ENCODE data around the gene BHMT2.

The BHMT2 gene

DNA sequence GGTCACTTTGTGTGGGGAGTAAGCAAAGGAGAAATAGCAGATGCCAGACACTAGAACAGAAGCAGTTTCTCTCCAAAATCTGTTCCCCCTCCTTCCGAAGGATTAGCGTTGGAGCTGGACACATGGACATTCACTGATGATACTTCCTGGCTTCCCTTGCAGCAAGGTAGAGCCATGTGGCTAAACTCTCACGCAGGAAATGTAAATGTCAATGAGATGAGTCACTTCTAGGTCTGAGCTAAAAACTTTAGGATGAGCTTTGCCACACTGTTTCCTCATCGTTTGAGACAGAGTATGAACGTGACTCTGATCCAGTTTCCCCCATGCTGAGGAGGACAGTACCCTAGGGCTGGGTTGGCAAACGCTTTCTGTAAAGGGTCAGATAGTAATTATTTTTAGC lies 5.1 kb downstream of the BHMT2 start:
- no peak for ATAC-seq

GRCh38 chr5:79075646-79076426 lies 6.3 kb downstream of the BHMT2 start:
- ATAC-seq: no peak

- ATAC-seq: no peak
Measured at GRCh38 chr5:79076819-79077218, 7.3 kb downstream of the BHMT2 start.

GRCh38 chr5:79077680-79078365 lies 8.3 kb downstream of the BHMT2 start:
- ATAC-seq: no peak

- no peak for ATAC-seq
Measured at GRCh38 chr5:79080804-79081203, 11.2 kb downstream of the BHMT2 start.

- ATAC-seq: no peak
Measured at GRCh38 chr5:79081779-79082178, 12.2 kb downstream of the BHMT2 start.

DNA sequence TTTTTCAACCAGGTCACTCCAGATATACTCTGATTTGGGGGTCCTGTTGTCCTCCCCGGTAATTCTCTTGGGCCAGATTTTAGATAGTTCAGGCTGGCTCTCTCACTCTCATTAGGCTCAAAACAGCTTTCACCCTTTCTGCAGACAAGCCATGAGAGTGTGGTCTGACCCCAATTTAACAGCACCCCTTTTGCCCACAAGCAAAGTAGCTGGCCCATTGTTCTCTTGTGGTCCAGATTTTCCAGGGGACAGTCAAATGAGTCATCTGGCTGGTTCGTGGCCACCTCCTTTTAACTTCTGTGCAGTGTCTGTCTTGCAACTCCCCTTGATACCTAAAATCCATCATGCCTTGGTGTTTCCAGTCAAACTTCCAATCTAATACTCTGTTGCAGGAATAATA lies 16.5 kb downstream of the BHMT2 start:
- ATAC-seq: no peak

GRCh38 chr5:79088507-79088906 lies 18.9 kb downstream of the BHMT2 start:
- ATAC-seq: no peak

DNA sequence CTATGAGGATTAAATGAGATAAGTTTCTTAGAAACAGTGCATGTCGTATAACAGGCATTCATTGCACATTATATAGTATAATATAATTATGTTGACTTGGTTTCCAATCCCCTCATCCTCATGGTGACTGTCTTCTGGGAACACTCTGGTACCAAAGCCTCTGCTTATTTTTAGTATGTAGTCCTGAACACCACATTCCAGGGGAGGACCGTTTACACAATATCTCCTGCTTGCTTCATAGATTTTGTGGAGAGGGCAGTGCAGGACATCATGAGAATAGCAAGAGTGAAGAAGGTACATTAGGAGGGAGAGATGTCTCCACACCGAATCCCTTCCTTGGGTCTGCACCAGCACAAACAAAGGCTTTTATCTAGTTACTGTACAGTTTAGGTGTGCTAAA lies 21.5 kb downstream of the BHMT2 start:
- ATAC-seq: no peak

DNA sequence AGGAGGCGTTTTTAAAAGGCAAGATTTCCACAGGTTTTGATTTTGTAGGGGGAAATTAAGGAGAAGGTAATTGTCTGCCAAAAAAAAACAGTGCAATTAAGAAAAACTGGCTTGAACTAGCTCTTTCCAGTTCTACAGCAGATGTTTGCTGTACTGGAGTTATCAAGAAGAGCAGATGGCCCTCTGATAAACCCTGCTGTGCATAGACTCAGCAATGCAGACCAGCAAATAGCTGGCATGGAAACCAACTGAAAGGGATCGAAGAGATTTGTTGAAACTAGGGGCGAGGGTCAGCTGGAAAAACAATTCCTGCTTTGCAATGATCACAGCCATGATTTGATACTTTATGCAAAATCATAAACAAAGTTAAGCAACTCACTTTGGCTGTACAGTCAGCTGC lies 24.2 kb downstream of the BHMT2 start:
- ATAC-seq: no peak

GRCh38 chr5:79105868-79106267 lies 36.3 kb downstream of the BHMT2 start:
- ATAC-seq: no peak

DNA sequence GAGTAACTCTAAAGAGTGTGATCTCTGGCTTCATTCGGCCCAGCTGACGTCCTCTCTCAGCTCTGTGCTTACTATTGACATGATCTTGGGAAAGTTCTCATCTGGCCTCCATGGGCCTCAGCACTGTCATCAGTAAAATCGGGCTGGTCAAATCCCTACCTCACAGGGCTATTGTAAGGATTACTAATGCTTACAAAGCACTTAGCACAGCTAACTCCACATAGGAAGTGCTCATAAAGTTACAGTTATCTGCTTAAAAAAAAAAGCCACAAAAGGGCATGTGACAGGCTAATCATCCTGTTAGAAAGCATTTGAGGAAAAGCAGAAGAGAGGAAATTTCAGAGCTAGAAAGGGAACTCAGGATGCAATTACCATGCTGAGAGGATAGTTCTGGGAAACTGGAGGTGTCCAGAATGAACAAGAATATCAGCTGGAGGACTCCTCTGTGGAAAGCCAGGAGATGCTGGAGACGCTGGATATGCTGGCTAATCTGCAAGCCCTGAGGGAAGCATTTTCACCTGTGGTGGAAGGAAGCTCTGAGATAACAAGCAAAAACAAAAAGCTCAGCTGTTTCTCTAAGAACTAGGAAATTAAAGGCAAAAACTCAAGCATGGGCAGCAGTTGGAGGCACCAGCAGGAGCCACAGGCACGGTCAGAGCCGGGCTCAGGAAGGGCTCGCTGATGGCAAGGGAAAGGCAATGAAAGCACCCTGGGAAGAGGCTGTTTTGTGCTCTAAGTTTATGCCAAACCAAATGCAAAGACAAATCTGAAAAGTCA lies 37.6 kb downstream of the BHMT2 start:
- no peak for ATAC-seq

GRCh38 chr5:79108086-79108485 lies 38.5 kb downstream of the BHMT2 start:
- ATAC-seq: no peak

GRCh38 chr5:79108792-79109191 lies 39.2 kb downstream of the BHMT2 start:
- no peak for ATAC-seq

DNA sequence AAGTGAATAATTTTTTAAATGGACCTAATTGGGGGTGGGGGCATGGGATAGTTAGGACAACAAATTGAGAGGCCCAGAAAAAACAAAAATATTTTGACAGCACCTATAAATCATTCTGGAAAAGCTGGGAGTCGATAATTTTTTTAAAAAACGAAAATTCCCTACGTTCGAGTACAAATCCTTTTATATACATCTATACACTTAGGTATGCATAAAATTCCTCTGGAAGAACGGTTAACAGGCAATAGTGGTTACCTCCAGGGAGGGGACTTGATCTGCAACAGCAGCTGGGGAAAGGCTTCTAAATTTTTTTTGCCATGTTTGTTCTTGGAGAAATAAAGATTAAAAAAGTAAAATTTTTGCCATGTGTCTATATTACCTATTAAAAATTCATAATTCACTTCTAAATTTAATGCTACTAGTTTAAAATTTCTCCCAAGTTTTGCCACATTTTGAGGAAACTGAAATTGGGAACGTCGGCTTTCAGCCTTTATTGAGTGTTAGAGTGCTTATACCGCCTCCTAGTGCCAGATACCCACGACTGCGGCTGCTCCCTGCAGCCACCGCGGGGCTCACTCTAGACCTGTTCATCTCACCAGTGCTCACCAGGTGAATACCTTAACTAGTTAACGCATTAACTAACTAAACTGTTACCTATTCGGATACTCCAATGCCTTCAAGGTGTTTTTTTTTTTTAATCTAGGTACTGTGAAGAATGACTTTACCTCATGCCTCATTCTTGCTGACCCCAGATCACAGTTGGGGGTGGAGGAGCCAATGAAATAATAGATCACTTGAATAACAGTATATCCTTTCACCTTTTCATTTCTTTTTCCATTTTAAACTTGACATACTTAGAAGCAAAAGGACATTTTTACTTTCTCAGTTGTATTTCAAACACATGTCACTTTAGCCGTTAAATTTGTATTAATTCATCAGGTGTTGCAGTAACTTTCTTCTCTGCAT lies 40.2 kb downstream of the BHMT2 start:
- peak; percentile 45 to 63 for ATAC-seq

DNA sequence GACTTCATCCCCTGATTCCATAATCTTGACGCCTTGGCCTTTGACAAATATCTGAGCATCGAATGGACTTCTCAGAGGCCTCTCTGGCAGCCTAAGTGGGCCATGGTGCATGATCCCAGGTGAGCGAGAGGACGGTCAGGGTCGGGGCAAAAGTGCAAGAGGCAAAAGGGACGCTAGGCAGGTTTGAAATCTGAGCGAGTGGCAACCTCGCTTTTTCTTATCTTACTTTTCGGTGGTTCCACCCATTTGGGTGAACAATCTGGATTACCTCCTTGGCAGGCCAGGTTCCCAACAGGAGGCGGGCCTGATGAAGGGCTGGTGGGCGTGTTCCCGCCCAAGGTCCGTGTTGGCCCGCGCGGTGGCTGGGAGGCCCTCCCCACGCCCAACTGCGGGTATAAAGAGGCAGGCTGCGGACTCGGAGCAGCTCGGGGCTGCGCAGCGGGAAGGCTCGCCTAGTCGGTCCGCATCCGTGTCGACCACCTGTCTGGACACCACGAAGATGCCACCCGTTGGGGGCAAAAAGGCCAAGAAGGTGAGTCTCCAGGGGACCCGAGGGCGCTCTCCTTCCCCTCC lies 41.9 kb downstream of the BHMT2 start, which contains the start of gene BHMT:
TSS of gene BHMT (plus strand) at position 423 of the 573 bp plus-strand sequence. CDS start at position 500, 77 bp downstream.
- ATAC-seq: no peak

- no peak for ATAC-seq
Measured at GRCh38 chr5:79111960-79112702, 42.6 kb downstream of the BHMT2 start.

- no peak for ATAC-seq
Measured at GRCh38 chr5:79112703-79113058, 43.1 kb downstream of the BHMT2 start.

- no peak for ATAC-seq
Measured at GRCh38 chr5:79119486-79119885, 49.9 kb downstream of the BHMT2 start.

- ATAC-seq: peak; percentile 63 to 76
Measured at GRCh38 chr5:79120221-79120620, 50.7 kb downstream of the BHMT2 start.

DNA sequence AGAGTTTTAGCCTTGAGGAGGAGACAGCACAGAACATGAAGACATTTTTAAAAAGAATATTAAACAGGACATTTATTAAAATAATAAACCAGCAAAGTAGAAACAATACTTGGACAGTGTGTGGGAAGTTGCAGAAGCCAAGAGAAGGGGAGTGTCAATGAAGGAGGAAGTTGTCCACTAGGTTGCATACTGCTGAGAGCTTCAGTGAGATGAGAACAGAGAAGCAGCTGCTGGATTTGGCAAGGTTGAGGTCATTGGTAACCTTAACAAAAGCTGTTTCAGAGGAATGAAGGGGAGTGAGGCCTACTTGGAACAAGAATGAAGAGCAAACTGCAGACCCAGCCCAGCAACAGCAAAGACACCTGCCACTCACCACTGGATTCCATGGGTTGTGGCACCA lies 53.4 kb downstream of the BHMT2 start:
- ATAC-seq: no peak
